Astrocyte (in vitro differentiated cells and primary cell): ENCODE results near the gene WIPF2. TPM values are rescaled to one million over a fixed set of nuclear protein-coding genes. Genes with fewer than 3 reads are reported as not detected.

Source experiments
- DNase-seq: peaks from one replicate; pipeline ENCODE4 v3.0.0-alpha.2; 2010; ENCODE audit warnings: low read depth
- FAIRE-seq: peaks from 2 replicates; lab custom pipeline; 2011; peaks lifted over from hg19 to GRCh38; lab: Jason Lieb, UNC
- H2AFZ ChIP-seq: 2 replicates; pipeline ENCODE4 v1.6.0; 2012; ENCODE audit warnings: low read depth, low read length, inconsistent platforms
- H3K27ac ChIP-seq: 2 replicates; pipeline ENCODE4 v1.5.1; 2011; ENCODE audit warnings: low read depth, low read length, inconsistent platforms
- H3K27me3 ChIP-seq: 2 replicates; pipeline ENCODE4 v1.6.0; 2011; ENCODE audit warnings: low read length, inconsistent platforms; ENCODE audit not compliant: insufficient read depth
- H3K36me3 ChIP-seq: 2 replicates; pipeline ENCODE4 v1.5.1; 2011; ENCODE audit warnings: low read length, inconsistent platforms; ENCODE audit not compliant: insufficient read depth
- H3K4me1 ChIP-seq: 2 replicates; pipeline ENCODE4 v1.5.1; 2011; ENCODE audit warnings: low read length, inconsistent platforms; ENCODE audit not compliant: insufficient read depth
- H3K4me2 ChIP-seq: 2 replicates; pipeline ENCODE4 v1.6.0; 2012; ENCODE audit warnings: low read length, inconsistent platforms
- H3K4me3 ChIP-seq: 2 replicates; pipeline ENCODE4 v1.5.1; 2011; ENCODE audit warnings: low read depth, mild to moderate bottlenecking, low read length, inconsistent platforms; ENCODE audit not compliant: insufficient read depth
- H3K79me2 ChIP-seq: 2 replicates; pipeline ENCODE4 v1.6.0; 2012; ENCODE audit warnings: mild to moderate bottlenecking, low read length, inconsistent platforms; ENCODE audit not compliant: insufficient read depth
- H3K9ac ChIP-seq: 2 replicates; pipeline ENCODE4 v1.6.0; 2012; ENCODE audit warnings: mild to moderate bottlenecking, low read length, inconsistent platforms
- H3K9me3 ChIP-seq: 2 replicates; pipeline ENCODE4 v1.5.1; 2012; ENCODE audit warnings: low read depth, mild to moderate bottlenecking, low read length, inconsistent platforms; ENCODE audit not compliant: insufficient read depth
- H4K20me1 ChIP-seq: 2 replicates; pipeline ENCODE4 v1.6.0; 2012; ENCODE audit warnings: low read length, inconsistent platforms; ENCODE audit not compliant: insufficient read depth
- H3K27ac Mint-ChIP-seq: one replicate; pipeline ENCODE4 v1.8.0; 2021; ENCODE audit warnings: mild to moderate bottlenecking, mixed read lengths; ENCODE audit not compliant: unreplicated experiment
- H3K27me3 Mint-ChIP-seq: one replicate; pipeline ENCODE4 v1.8.0; 2021; ENCODE audit warnings: low read depth, mixed read lengths; ENCODE audit not compliant: unreplicated experiment
- H3K36me3 Mint-ChIP-seq: one replicate; pipeline ENCODE4 v1.8.0; 2021; ENCODE audit warnings: low read depth, mixed read lengths; ENCODE audit not compliant: unreplicated experiment
- H3K4me1 Mint-ChIP-seq: one replicate; pipeline ENCODE4 v1.8.0; 2021; ENCODE audit warnings: low read depth, mixed read lengths; ENCODE audit not compliant: unreplicated experiment
- H3K4me3 Mint-ChIP-seq: one replicate; pipeline ENCODE4 v1.8.0; 2021; ENCODE audit warnings: mild to moderate bottlenecking, moderate library complexity, mixed read lengths; ENCODE audit not compliant: unreplicated experiment
- H3K9me3 Mint-ChIP-seq: one replicate; pipeline ENCODE4 v1.8.0; 2021; ENCODE audit warnings: mild to moderate bottlenecking, mixed read lengths; ENCODE audit not compliant: unreplicated experiment
- EZH2 ChIP-seq: IDR thresholded peaks from 2 replicates; pipeline ENCODE4 v1.6.1; 2012; ENCODE audit warnings: mild to moderate bottlenecking, low read length, inconsistent platforms; ENCODE audit not compliant: insufficient read depth
- total RNA-seq: library from RNA; stranded (reverse); gene quantifications from 2 replicates; pipeline ENCODE4 v1.2.1, GENCODE V29; 2021
- TF ChIP-seq, protein P1 (sequence below): IDR thresholded peaks from 2 replicates; pipeline ENCODE4 v1.5.1; 2011; ENCODE audit warnings: low read depth, mild to moderate bottlenecking, inconsistent platforms, low read length, moderate library complexity; ENCODE audit not compliant: insufficient read depth

Gene WIPF2
- total RNA-seq, 1 donor from 2014 or later = 30.7 TPM

DNA sequence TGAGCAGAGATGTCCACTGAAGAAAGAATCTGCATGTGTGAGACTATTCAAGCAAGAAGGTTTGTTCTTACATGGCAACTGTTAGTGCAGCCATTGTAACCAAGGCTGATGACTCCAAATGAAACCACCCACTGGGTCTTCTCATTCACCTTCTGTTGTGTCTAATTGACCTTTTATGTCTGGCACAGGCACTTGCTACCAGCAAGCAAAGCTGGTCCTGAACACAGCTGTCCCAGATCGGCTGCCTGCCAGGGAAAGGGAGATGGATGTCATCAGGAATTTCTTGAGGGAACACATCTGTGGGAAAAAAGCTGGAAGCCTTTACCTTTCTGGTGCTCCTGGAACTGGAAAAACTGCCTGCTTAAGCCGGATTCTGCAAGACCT is 72.2 kb downstream of the WIPF2 start:
- Histone ChIP-seq H3K4me1 (peaks cover 7% of the 10 kb centered on the region), H3K4me2 (no peak overlapping the region), H2AFZ (no peak overlapping the region), H3K36me3 (peaks cover 27% of the 10 kb centered on the region), H3K9me3 (no peaks in the 10 kb centered on the region), H4K20me1 (no peaks in the 10 kb centered on the region), H3K79me2 (peaks cover 12% of the 10 kb centered on the region), H3K27ac (no peak overlapping the region), H3K27me3 (no peaks in the 10 kb centered on the region), H3K9ac (no peak overlapping the region), H3K4me3 (no peak overlapping the region)
- Mint-ChIP-seq H3K27me3 (no peaks in the 10 kb centered on the region), H3K9me3 (no peaks in the 10 kb centered on the region), H3K4me3 (no peak overlapping the region), H3K4me1 (peaks cover 12% of the 10 kb centered on the region), H3K36me3 (no peaks in the 10 kb centered on the region), H3K27ac (peak overlapping the region; percentile 13)
- TF ChIP-seq, protein P1, sequence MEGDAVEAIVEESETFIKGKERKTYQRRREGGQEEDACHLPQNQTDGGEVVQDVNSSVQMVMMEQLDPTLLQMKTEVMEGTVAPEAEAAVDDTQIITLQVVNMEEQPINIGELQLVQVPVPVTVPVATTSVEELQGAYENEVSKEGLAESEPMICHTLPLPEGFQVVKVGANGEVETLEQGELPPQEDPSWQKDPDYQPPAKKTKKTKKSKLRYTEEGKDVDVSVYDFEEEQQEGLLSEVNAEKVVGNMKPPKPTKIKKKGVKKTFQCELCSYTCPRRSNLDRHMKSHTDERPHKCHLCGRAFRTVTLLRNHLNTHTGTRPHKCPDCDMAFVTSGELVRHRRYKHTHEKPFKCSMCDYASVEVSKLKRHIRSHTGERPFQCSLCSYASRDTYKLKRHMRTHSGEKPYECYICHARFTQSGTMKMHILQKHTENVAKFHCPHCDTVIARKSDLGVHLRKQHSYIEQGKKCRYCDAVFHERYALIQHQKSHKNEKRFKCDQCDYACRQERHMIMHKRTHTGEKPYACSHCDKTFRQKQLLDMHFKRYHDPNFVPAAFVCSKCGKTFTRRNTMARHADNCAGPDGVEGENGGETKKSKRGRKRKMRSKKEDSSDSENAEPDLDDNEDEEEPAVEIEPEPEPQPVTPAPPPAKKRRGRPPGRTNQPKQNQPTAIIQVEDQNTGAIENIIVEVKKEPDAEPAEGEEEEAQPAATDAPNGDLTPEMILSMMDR = no peak
- no peak for TF ChIP-seq EZH2
- FAIRE-seq (no peak), DNase-seq (no peak)

DNA sequence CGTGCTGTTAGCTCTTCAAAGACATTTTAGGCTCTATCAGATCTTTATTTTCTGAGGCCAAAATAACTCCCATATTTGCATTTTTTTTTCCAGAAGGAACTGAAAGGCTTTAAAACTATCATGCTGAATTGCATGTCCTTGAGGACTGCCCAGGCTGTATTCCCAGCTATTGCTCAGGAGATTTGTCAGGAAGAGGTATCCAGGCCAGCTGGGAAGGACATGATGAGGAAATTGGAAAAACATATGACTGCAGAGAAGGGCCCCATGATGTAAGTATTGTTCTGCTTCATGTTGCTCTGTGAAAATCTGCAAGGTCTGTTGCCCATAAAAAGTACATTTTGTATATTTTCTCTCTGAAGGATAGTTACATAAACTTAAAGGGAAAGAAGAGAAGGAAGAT is 74.3 kb downstream of the WIPF2 start:
- FAIRE-seq (no peak), DNase-seq (no peak)
- H3K9ac ChIP-seq = no peak overlapping the region
- no peaks in the 10 kb centered on the region for H4K20me1 ChIP-seq
- H3K27me3 ChIP-seq = no peaks in the 10 kb centered on the region
- TF ChIP-seq EZH2 = no peak
- TF ChIP-seq, protein P1 = no peak
- H3K27ac ChIP-seq = no peak overlapping the region
- no peak overlapping the region for H2AFZ ChIP-seq
- Mint-ChIP-seq H3K4me1 (peaks cover 12% of the 10 kb centered on the region), H3K9me3 (no peaks in the 10 kb centered on the region), H3K27ac (no peak overlapping the region), H3K4me3 (no peak overlapping the region), H3K36me3 (no peaks in the 10 kb centered on the region), H3K27me3 (no peaks in the 10 kb centered on the region)
- H3K9me3 ChIP-seq = no peaks in the 10 kb centered on the region
- H3K36me3 ChIP-seq = peaks cover 29% of the 10 kb centered on the region
- no peak overlapping the region for H3K4me3 ChIP-seq
- H3K4me2 ChIP-seq = no peak overlapping the region
- H3K79me2 ChIP-seq = peaks cover 9% of the 10 kb centered on the region
- peaks cover 1% of the 10 kb centered on the region for H3K4me1 ChIP-seq

DNA sequence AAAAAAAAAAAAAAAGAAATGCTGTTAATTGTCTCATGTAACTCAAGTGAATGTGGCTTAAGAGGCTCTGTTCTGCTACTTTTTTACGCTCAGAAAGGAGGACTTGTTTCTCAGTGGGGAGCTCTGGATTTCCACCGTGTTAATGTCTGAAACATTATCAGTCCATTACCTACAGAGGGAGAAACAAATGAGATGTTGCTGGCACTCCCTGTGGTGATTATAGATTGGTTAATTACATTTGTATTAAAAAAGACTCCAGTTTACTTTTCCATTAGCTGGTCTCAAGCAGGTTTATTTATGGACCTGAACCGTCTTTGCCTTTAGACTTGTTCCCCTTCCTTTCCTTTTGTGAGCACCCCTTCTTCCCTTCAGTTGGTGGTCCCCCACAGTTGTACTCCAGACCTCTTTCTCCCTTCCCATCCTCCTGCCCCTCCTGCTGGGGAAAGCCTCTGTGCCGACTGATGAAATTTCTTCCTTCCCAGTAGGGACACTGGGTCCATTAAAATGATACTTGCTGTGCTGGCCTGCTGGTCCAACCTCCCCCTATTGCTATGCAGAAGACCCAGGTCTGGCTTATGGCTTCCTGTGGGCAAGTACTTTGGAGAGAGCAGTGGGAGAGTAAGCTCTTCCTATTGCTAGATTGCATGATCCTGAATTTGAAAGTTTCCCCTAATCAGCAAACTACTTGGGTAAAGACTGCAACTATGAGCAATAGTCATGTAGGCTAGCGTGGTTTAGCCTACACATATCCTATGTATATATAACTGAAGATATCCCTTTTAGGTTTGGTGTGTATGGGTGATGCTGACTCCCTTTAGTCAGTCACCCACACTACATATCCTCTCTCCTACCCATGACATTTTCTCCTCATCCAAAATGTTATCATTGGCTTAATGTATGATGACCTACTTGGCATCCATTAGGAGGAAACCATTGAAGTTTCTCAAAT is 76.7 kb downstream of the WIPF2 start:
- Histone ChIP-seq H3K9me3 (no peaks in the 10 kb centered on the region), H2AFZ (no peak overlapping the region), H3K27me3 (no peaks in the 10 kb centered on the region), H3K36me3 (peaks cover 35% of the 10 kb centered on the region), H3K4me2 (no peak overlapping the region), H3K4me1 (peaks cover 4% of the 10 kb centered on the region), H3K79me2 (peaks cover 2% of the 10 kb centered on the region), H4K20me1 (no peaks in the 10 kb centered on the region), H3K9ac (no peak overlapping the region), H3K4me3 (no peak overlapping the region), H3K27ac (no peak overlapping the region)
- H3K4me3 Mint-ChIP-seq = peak overlapping the region; percentile 7
- no peak for FAIRE-seq
- DNase-seq = no peak
- H3K9me3 Mint-ChIP-seq = no peaks in the 10 kb centered on the region
- H3K4me1 Mint-ChIP-seq = peaks cover 8% of the 10 kb centered on the region
- H3K36me3 Mint-ChIP-seq = no peaks in the 10 kb centered on the region
- no peak for TF ChIP-seq EZH2
- H3K27ac Mint-ChIP-seq = no peak overlapping the region
- H3K27me3 Mint-ChIP-seq = no peaks in the 10 kb centered on the region
